CD4-positive, alpha-beta T cell treated with Interleukin-4 for 4 hours (primary cell): ENCODE data around the gene MEI1.
A peak's percentile ranks its signal among the peaks of the same experiment; 100 is the strongest.
"Not testable (repeated sequence)": the region's sequence is repeated elsewhere in the genome, so short reads cannot be mapped to it uniquely, and the experiment has no call there.

Source experiments
- DNase-seq: peaks from one replicate; pipeline ENCODE4 v3.0.0-alpha.2; 2020

MEI1 gene

DNA sequence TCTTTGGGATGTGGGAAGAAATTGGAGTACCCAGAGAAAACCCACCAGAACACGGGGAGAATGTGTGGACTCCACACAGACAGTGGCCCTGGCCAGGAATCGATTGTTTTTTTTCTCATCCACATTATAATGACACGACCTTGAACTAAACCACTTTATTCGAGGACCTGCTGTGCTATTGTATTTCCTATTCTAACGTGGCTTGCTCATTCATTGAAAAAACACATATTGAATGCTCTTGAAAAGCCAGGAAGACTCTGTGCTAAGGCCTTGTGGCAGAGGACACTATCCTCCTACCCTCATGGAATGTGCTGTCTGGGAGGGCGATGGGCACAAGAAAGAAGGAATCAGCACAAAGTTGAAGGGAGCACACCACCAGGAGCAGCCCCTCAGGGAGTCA is 124.5 kb downstream of the MEI1 start:
- no peak for DNase-seq

DNA sequence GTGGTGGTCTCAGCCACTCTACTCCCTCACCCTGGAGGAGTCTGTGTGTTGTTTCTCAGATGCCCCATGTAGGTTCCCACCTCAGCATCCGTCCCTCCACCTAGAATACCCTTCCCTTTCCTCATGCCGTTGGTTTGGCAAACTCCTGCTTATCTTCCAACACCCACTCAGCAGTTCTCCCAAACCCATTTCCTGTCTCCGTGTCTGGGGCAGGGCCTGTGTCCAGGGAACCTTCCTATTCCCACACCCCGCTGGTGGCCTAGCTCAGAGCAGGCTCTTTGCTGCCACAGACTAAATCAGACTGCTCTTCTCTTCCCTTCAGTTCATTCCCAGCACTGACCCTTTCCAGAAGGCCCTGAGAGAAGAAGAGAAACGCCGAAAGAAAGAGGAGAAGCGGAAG is 126.1 kb downstream of the MEI1 start:
- no peak for DNase-seq

DNA sequence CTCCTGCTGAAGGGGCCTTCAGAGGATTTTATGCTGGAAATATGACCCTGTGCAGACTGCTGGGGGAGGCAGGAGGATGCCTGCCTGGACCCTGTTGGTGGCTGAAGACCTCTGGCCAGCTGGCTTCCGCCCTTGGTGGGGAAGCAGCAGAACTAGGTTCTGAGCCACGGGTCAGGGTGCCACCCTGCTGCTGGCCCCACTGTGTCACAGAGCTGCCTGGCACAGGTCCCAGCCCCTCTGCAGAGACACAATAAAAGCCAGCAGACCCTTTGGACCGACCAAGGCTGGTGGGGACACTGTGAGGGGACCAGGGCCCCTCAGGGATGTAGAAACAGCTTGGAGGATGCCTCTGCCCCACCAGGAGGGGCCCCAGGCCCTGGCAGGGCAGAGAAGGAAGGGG is 126.7 kb downstream of the MEI1 start:
- DNase-seq, result no peak

DNA sequence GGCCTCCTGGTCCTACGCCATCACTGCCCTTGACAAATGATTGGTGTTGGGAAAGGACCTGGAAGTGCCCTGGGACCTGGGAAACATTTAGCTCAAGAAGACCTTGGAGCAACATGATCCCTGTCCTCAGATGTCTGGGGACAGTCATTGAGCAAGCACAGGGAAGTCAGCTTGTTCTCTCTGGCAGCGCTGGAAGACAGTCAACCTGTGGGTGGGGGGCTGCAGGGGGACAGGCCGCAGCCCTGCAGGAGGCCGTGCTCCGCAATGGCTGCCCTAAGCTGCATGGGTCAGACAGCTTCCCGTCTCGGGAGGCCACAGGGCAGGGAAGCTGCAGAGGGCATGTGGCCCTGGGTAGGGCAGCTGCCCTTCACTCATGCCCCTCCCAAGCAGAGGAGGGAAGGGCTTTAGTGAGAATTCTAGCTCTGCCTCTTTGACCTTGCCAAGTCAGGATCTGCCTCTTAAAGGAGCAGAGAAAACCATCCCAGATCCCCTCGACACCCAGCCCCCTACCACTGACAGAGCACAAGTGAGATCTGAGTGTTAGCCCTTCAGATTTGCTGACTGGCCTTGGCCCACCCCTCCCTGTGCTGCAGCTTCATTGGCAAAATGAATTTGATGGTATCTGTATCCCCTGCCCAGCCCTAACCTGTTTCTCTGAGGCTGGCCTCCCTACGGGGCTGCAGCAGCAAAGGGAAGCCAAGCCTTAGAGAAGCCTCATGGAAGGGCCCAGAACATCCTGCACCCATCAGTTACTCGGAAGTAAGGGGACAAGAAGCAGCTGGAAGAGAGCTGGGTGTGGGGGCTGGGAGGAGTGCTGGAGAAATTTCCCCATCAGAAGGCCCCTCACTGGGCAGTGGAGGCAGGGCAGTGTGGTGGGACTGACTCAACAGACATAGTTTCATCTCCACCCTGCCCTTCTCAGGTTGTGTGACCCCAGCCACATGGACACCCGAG is 127.4 kb downstream of the MEI1 start:
- no peak for DNase-seq

DNA sequence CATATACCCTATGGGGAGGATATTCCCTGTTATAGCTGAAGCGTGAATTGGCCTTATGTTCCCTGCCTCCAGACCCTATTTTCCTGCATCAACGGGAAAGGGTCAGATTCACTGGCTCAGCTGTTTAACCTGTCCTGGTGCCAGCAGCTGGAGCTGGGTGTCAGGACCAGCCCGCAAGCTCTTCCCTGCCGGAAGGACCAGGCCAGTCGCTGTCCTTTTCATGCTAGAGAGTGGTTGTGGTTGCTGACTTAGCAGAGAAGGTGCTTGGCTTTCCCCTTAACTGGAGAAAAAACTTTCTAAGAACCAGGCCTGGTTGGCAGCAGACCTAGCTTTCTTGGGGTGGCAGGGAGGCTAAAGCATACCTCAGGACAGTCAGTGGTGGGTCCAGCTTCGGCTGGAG is 128.4 kb downstream of the MEI1 start:
- no peak for DNase-seq

DNA sequence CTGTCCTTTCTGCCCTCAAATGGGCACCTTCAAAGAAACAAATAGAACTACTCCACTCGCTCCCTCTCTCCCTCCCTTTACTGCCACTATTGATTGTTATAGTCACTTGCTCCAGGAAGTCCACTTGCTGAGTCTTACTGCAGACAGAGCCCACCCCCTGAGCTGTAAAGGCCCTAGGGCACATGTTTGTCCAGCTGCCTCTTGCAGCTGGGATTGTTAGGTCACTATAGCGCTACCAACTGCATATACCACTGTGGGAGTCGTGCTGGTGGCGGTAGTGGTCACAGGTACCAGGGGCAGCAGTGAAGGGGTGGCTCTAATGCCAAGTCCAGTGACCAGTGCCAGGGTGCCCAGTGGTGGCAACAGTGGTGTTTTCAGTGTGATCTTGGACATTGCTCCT is 129.2 kb downstream of the MEI1 start:
- no peak for DNase-seq

DNA sequence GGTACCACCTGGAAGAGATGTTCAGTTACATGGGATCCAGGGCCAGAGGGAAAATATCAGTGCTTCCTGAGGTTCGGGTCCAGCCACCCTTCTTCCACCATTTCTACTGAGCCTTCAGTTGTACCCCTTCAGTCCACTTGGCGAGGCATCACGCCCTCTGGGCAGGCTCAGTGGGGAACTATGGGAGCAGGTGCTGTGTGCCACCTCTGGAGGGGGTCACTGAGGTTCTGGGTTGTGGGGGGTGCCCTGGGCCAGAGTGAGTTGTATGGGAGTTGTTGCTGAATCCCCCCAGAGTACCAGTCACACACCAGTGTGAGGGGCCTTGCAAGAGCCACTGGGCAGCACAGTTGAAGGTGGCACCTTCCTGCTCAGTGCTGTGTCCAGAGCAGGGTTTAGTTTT is 130.9 kb downstream of the MEI1 start:
- DNase-seq, result no peak

DNA sequence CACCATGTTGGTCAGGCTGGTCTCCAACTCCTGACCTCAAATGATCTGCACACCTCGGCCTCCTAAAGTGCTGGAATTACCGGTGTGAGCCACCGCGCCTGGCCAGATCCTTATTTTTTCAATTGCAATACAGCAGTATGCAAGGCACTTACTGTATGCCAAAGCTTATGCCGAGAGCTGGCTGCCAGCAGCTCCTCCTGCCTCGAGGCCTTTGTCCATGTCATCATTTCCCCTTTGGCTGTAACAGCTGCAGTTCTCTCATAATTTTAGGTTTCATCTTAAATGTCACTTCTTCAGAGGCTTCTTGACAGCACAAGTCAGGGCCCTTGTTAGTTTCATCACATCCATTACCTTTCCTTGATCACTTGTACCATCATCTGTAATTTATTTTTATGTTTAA is 132.1 kb downstream of the MEI1 start:
- DNase-seq, result no peak

DNA sequence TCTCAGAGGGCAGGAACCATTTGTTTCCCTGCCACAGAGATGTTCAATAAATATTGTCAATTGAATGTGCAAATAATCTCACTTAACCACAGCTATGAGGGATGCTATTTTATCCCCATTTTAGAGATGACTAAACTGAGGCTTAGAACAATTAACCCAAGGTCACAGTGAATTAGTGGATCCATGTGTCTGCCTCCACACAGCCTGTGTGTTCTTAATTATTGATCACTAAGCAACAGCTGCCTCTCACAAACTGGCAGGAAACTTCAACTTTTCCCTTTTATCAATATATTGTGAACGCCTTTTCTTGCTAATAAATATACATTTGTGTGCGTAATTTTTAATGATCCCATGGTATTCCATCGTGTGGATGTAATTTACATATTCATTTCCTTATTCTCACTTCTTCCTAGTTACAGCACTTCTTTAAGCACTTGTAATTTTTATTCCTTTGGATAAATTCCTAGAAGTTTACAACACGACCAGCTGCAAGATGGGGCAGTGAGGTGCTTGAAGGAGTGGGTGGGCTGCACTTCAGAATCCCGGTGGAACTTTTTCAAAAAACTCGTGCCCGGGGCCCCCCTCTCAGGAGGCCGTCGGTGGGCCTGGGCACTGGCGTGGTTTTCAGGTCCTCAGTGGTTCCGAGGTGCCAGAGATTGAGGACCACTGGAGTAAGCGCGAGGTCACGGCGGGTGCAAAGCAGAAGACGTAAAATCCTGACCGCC is 132.7 kb downstream of the MEI1 start:
- no peak for DNase-seq

DNA sequence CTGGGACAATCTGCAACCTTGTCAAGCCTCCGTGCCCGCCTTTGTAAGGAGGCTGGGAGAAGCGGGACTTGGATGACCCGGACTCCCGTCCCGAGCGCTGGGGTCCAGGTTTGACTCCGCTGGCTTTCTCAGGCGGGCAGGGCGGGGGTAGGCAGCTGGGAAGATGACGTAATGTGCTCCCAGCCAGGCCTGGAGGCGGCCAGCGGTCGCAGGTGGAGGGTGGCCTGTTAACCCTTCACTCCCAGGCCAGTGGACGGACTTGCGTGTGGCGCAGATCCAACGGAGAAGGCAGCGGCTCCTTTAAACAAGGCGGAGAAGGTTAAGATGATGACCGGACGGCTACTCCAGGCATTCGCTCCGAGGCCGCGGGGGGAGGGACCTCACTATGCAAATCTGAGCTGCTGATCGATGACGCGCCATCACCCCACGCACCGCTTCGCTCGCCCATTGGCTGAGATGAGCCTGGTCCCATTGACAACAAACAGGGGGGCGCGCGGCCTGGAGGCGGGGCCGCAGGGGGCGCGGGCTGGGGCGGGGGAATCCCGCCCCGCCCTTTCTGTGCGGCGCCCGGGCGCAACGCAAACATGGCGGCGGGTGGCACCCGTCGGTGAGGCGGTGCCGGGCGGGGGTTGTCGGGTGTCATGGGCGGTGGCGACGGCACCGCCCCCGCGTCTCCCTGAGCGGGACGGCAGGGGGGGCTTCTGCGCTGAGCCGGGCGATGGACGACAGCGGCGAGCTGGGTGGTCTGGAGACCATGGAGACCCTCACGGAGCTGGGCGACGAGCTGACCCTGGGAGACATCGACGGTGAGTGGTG is 133.5 kb downstream of the MEI1 start, which contains the start of gene SREBF2:
Gene SREBF2, plus strand, starts transcription at position 553 of the 816 bp plus-strand sequence. Its CDS starts 166 bp downstream, at position 719.
- DNase-seq, result peak; percentile 99

DNA sequence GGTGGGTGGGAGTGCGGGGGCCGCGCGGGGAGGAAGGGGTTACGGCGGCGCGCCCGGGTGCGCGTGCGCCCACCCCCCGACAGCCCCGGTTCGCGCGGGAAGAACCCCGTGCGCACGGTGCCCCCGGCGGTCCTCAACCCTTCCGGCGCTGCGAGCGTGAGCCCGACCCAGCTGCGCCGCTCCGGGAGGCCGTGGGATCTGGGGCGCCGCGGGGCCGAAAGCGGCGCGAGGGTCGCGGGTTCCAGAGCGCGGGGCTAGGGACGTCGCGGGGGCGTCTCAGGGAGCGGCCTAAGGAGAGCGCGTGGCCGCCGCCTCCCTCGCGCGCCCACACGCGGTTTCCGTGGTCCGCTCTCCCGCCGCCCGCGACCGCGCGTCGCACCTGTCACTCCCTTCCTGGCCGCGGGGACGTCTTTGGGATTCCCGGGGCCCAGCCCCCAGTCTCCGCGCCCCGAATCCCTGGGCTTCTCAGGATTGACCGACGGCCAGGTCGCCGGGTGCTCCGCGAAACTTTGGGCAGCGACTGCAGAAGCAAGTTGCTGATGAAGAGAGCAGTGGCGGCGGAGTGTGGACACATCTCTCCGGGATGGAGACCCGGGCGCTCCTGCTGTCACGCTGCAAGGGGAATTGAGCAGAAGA is 134.2 kb downstream of the MEI1 start:
- peak; percentile 30 for DNase-seq

DNA sequence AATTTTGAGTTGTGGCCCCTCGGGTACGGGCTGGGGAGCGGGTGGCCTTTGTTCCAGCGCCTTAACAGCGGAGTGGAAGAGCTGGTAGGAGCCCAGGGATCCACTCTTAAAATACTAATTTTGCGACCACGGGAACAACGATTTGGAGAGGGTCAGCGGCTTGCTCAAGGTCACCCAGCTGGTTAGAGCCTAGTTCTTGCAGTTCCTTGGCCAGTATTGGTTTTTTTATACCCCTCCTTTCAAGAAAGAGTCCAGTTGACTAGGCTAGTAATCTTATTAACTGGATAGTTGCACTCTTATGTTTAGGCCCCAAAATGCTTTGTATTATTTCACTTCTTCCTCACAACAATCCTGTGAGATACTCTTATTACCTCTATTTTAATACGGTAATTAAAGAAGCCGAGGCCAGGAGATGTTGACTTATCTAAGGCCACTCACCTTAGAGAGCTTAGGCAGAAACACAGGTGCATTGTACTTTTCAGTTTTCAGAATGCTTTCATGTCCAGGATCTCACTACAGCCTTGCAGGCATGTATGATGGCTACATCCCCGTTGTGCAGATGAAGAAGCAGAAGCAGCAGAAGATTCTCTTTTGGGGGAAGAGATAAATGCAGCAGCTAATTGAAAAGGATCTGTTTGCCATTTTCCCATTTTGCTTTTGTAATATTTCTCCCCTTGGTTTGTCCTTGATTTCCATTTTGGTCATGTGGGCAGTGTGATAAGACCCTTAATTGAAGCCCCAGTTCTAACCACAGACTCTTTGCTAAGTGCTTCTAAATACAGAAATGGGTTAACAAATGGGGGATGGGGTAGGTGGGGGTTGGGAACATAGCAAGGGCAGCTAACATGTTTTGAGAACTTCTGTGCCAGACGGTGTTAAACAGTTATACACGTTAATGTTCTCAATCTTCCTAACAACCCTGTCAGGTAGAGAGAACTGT is 135.0 kb downstream of the MEI1 start:
- DNase-seq, result no peak

DNA sequence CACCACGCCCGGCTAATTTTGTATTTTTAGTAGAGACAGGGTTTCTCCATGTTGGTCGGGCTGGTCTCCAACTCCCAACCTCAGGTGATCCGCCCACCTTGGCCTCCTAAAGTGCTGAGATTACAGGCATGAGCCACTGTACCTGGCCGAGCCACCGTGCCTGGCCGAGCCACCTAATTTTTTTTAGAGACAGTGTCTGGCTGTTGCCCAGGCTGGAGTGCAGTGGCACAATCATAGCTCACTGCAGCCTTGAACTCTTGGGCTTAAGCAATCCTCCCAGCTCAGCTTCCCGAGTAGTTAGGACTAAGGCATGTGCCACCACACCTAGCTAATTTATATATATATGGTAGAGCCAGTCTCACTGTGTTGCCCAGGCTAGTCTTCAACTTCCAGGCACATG is 136.2 kb downstream of the MEI1 start:
- not testable (repeated sequence) for DNase-seq

DNA sequence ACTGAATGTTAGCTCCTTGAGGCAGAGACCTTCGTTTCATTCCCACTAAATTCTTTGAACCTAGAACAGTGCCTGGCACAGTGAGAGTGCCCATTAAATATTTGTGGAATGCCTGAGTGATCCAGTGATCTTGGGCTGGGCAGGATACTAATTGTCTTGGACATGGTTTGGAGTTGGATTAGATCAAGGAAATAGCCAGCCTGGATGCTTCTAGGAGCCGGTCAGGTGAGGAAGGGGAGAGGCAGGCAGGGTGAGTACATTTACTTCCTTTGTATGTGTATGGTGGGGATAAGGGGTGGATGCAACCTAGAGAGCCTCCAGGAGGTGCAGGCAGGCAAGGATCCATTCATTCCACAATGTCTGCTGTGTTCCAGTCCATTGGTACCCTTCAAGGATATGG is 137.2 kb downstream of the MEI1 start:
- DNase-seq, result no peak

DNA sequence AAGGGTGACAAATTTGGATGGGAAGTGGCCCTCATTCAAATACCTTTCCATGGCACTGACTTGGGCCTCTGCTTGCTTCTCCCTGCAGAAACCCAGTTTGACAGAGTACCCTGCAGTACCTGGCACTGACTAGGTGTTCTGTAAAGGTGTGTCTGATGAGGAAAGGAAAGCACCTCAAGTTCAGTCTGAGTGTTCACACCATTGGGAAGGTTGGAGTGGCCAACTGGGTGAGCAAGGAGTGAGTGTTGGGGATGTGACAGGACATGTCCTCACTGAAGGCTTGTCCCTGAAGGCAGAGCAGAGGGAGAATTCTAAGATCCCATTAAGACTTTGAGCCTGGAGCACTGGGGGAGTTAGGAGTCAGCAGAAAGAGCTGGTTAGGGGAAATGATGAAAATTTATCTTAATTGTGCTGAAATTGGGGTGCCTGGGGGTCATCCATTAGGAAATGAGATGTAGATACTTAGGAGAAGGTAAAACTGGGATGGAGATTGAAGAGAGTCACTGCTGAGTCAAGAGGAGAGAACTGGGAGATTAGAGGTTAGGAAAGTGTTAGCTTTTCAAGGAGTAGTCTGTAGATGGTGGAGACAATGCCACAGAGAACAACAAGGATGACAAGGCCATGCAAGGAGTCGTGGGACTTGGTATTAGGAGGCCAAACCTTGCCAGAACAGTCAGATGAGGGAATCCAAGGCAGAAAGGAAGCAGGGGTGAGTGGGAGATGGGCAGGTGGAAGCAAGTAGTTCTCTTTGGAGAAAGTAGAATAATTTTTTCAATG is 139.7 kb downstream of the MEI1 start:
- DNase-seq, result no peak

DNA sequence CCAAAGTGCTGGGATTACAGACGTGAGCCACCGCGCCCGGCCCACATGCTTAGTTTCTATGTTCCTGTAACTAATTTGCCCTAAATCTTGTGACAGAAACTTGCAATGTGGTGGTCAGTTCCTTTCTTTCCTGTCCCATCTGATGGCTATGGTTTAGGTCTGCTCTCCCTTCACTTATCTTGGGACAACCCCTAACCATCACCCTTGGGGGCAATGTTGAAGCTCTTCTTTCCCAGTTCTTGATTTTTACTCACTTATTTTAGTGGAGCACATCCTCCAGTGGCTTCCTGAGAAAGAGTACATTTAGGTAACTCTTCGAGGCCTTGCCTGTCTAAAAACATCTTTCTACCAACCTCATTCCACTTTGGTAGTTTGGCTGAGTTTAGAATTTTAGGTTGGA is 140.9 kb downstream of the MEI1 start:
- DNase-seq, result no peak

DNA sequence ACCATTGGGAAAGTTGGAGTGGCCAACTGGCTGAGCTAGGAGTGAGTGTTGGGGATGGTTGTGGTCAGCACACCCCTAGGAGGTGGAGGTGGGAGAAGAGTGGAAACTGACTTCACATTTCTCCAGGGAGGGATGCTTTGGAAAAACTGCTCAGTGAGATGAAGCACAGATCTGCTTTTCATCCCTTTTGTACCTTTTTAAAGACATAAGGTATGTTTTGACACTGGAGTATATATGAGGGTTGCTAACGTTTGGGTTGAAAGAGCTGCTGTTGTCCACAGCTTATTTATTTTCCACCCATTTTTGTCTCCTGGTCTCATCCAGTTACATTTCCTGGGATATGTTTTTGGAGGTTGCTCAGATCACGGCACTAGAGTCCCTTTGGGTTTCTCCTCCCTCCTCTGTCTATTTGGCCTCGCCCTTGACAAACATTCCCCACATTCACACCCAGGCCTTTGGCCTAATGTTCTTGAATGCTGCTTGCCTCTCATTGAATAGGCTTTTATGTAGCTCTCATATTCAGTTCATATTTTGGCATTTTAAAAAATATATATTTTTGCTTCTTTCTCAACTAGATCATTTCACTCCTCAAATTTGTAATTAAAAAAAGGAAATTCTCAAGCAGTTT is 141.9 kb downstream of the MEI1 start:
- DNase-seq, result no peak

DNA sequence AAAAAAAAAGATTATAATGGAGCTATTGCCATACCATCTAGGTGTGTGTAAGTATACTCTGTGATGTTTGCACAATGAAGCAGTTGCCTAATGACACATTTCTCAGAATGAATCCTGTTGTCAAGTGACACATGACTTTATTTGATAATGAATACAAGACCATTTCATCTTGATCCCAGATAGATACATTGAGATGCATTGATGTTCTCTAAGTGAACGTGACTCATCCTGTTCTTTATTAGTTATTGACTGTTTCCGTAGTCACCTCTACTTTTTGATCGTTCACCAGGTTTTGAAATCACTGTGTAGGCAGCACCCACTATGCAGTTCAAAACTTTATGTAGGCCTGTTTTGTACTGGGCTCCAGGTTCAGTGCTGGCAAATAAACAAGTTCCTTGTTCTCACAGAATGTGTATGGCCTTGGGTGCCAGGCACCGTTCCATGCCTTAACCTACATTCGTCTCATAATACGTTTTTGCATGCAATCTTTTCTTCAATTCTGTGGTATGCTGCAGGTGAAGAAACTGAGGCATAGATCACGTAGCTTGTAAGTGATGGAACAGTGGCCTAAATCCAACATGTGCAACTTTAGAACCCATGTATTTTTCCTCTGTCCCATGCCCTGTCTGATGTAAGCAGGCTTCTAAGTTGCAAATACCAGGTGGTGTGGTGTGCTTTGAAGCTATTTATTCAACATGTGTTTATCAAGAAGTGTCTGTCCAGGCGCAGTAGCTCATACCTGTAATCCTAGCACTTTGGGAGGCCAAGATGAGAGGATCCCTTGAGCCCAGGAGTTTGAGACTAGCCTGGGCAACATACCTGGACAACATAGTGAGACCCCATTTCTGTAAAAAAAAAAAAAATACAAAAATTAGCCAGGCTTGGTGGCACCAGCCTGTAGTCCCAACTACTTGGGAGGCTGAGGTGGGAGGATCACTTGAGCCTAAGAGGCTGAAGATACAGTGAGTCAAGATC is 144.0 kb downstream of the MEI1 start:
- DNase-seq, result peak; percentile 67

DNA sequence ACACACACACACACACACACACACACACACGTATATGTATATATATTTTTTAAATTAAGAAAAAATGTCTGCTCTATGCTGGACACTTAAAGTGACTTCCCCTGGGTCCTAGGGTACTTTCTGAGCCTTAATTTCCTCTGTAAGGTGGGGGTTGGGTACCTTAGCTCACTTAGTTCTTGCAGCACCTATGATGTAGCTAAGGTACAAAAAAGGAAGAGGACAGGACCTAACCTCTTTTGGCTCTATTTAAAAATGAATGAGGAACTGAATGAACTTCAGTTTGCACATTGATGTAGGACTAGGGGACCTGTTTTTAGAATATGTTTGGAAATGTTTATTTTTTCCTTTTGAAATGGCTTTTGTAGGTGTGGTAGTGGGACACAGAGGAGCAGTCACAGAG is 144.7 kb downstream of the MEI1 start:
- DNase-seq, result no peak
